ENCODE measurements around the gene RUNX2. TPM values are rescaled to one million over a fixed set of nuclear protein-coding genes. Genes with fewer than 3 reads are reported as not detected.

RUNX2 gene
- total and polyA plus RNA-seq, 2 of the 8 experiments (the other 6 are each of a cell fraction or from before 2014, with no cell fraction given) = 0.26 to 1.2 TPM

DNA sequence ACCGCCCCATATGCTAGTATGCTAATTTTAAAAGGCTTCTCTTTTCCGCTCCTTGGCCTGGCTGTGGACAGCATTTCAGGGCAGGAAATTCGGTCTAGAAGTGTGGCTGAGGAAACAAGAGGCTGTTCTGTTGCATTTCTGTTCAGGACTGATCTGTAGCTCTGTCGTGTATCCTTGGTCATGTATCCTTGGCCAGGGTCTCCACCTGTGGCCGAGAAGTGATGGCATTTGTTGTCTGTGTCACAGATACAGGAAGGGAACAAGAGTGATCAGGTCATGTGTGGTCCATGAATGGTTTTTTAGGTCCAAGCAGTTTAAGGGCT, 350.1 kb downstream of the RUNX2 start:
- POLR2A ChIA-PET (ENCODE audit: partially characterized antibody) = no interaction called here
- CTCF ChIA-PET (ENCODE audit: partially characterized antibody) = interaction anchor here (1.4 to 1.9 kb wide), 2 partner anchors 11 to 36 kb away, joined by 3 to 5 read pairs; no protein-coding TSS in a partner anchor
- TF ChIP-seq JUN (IDR thresholded peaks at IDR 0.05; ENCODE audit: low read depth, low read length) = no peak
- TF ChIP-seq SUZ12 (IDR thresholded peaks at IDR 0.05; ENCODE audit: low read length) = no peak
- TF ChIP-seq EP300 (IDR thresholded peaks at IDR 0.05; ENCODE audit: borderline replicate concordance in 1 of 2, low read depth in 2 of 2, low read length in 2 of 2) = no peak
- TF ChIP-seq SP2 (IDR thresholded peaks at IDR 0.05; ENCODE audit: low read length) = no peak
- TF ChIP-seq TCF12 (IDR thresholded peaks at IDR 0.05; ENCODE audit: low read depth, low read length) = no peak
- TF ChIP-seq HDAC6 (IDR thresholded peaks at IDR 0.05; ENCODE audit: low read depth, low read length) = no peak
- no peak for TF ChIP-seq NANOG (IDR thresholded peaks at IDR 0.05; ENCODE audit: insufficient read depth, low read depth, low read length, poor library complexity, severe bottlenecking)
- TF ChIP-seq CHD1 (IDR thresholded peaks at IDR 0.05; ENCODE audit: low read depth, low read length) = no peak
- no peak for TF ChIP-seq RFX5 (IDR thresholded peaks at IDR 0.05; ENCODE audit: borderline replicate concordance, low read depth, low read length)
- no peak for TF ChIP-seq BRCA1 (IDR thresholded peaks at IDR 0.05; ENCODE audit: low read depth, low read length)
- TF ChIP-seq, protein P1, sequence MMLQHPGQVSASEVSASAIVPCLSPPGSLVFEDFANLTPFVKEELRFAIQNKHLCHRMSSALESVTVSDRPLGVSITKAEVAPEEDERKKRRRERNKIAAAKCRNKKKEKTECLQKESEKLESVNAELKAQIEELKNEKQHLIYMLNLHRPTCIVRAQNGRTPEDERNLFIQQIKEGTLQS (IDR thresholded peaks at IDR 0.05; ENCODE audit: insufficient read depth, low read depth, low read length) = no peak
- TF ChIP-seq, protein P2, sequence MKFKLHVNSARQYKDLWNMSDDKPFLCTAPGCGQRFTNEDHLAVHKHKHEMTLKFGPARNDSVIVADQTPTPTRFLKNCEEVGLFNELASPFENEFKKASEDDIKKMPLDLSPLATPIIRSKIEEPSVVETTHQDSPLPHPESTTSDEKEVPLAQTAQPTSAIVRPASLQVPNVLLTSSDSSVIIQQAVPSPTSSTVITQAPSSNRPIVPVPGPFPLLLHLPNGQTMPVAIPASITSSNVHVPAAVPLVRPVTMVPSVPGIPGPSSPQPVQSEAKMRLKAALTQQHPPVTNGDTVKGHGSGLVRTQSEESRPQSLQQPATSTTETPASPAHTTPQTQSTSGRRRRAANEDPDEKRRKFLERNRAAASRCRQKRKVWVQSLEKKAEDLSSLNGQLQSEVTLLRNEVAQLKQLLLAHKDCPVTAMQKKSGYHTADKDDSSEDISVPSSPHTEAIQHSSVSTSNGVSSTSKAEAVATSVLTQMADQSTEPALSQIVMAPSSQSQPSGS (IDR thresholded peaks at IDR 0.05; ENCODE audit: low read length) = no peak
- TF ChIP-seq CHD2 (IDR thresholded peaks at IDR 0.05; ENCODE audit: low read length) = no peak

More for the DNA sequence above, 350.1 kb downstream of the RUNX2 start:
- H2BK15ac ChIP-seq (ENCODE audit: low read length) = no peak overlapping the region
- no peak overlapping the region for H2BK20ac ChIP-seq (ENCODE audit: low read length)
- 76% methylated on average over 5 of the region's 5 CpGs; no CpG with 5 or more reads in 1 of the 2 experiments for WGBS, 2 experiments (ENCODE audit: extremely low coverage in 1 of 2, insufficient coverage in 1 of 2, insufficient read length in 1 of 2, insufficient replicate concordance in 2 of 2, low coverage in 1 of 2, low lambda C conversion rate in 2 of 2, missing lambda C conversion rate in 1 of 2)
- no peak overlapping the region for H2AFZ ChIP-seq (ENCODE audit: low read length)
- H3K4me3 ChIP-seq (ENCODE audit: extremely low read depth in 1 of 4, insufficient read depth in 2 of 4, low read depth in 3 of 4, low read length in 4 of 4) = no peak overlapping the region
- no peak overlapping the region for H2BK120ac ChIP-seq (replicated peaks; ENCODE audit: low read depth, low read length)
- DNase-seq (ENCODE audit: low read depth in 1 of 2, low spot score in 2 of 2) (no peak), FAIRE-seq (no peak)
- no peak overlapping the region for H3K23ac ChIP-seq (ENCODE audit: insufficient read length)
- H3K14ac ChIP-seq (ENCODE audit: insufficient read length) = no peak overlapping the region
- no peak overlapping the region for H3K18ac ChIP-seq (ENCODE audit: extremely low read depth, low read length)
- H4K20me1 ChIP-seq (replicated peaks in 1 of 2; ENCODE audit: control insufficient read depth in 1 of 2, insufficient read depth in 2 of 2, low read length in 2 of 2) = no peaks in the 10 kb centered on the region
- H3K79me1 ChIP-seq (ENCODE audit: low read depth, low read length) = no peaks in the 10 kb centered on the region
- H4K8ac ChIP-seq (ENCODE audit: extremely low read depth, insufficient read depth, low read length) = no peak overlapping the region
- H4K91ac ChIP-seq (replicated peaks; ENCODE audit: insufficient read length, low read length) = no peak overlapping the region
- H3K4me2 ChIP-seq (ENCODE audit: insufficient read depth in 1 of 2, low read depth in 2 of 2, low read length in 2 of 2) = no peak overlapping the region
- no peak overlapping the region for H3K9ac ChIP-seq (replicated peaks in 1 of 4; ENCODE audit: extremely low read depth in 1 of 4, low read depth in 3 of 4, low read length in 3 of 4)
- no peaks in the 10 kb centered on the region for H3K27me3 ChIP-seq (replicated peaks in 1 of 4; ENCODE audit: control insufficient read depth in 3 of 4, extremely low read depth in 1 of 4, insufficient read depth in 3 of 4, low read length in 3 of 4)
- no peak overlapping the region for H3K4ac ChIP-seq (replicated peaks; ENCODE audit: insufficient read length, low read depth, low read length)
- H2BK12ac ChIP-seq (ENCODE audit: low read depth, low read length) = no peak overlapping the region
- H3K79me2 ChIP-seq (ENCODE audit: control insufficient read depth in 1 of 2, insufficient read depth in 2 of 2, low read length in 2 of 2) = no peaks in the 10 kb centered on the region
- H3K23me2 ChIP-seq (ENCODE audit: low read depth, low read length) = no peaks in the 10 kb centered on the region
- H3K56ac ChIP-seq (replicated peaks; ENCODE audit: insufficient read length, low read depth, low read length) = no peak overlapping the region
- H3K9me3 ChIP-seq (ENCODE audit: insufficient read depth in 2 of 2, low read depth in 1 of 2, low read length in 1 of 2) = peaks cover 2 to 3% of the 10 kb centered on the region in 2 experiments; a peak in 2 of 4 replicates
- no peak overlapping the region for H2BK5ac ChIP-seq (ENCODE audit: low read depth, low read length)
- H4K5ac ChIP-seq (ENCODE audit: insufficient read length, low read depth, low read length) = no peak overlapping the region
- H3K36me3 ChIP-seq (ENCODE audit: control insufficient read depth in 2 of 4, insufficient read depth in 4 of 4, low read length in 3 of 4) = no peaks in the 10 kb centered on the region
- no peak overlapping the region for H3K27ac ChIP-seq (ENCODE audit: low read depth, low read length)
- H2AK5ac ChIP-seq (ENCODE audit: low read depth, low read length) = no peak overlapping the region
- H3K4me1 ChIP-seq (replicated peaks in 1 of 4; ENCODE audit: control insufficient read depth in 3 of 4, insufficient read depth in 4 of 4, low read length in 3 of 4) = peaks cover 0 to 5% (median 1%) of the 10 kb centered on the region in 4 experiments; a peak in 3 of 7 replicates

Measured in H1 (cell line).